ENCODE measurements around the gene LRP2BP. TPM values are rescaled to one million over a fixed set of nuclear protein-coding genes. Genes with fewer than 3 reads are reported as not detected.
"Not testable (repeated sequence)": the region's sequence is repeated elsewhere in the genome, so short reads cannot be mapped to it uniquely, and the experiment has no call there.

LRP2BP gene
- total and polyA plus RNA-seq, 8 donors: 0.47 to 6.4 (median 5.7) TPM

- H3K9me3 ChIP-seq: peaks cover 0 to 5% of the 10 kb centered on the region in 2 donors
- intact Hi-C loops (cut with DNase I): no loop called here
- H3K27ac ChIP-seq: no peak overlapping the region
- no peaks in the 10 kb centered on the region for H3K27me3 ChIP-seq
- no peaks in the 10 kb centered on the region for H3K4me1 ChIP-seq
- TF ChIP-seq CTCF (IDR thresholded peaks at IDR 0.05): no peak
- no peak overlapping the region for H3K4me3 ChIP-seq
- H3K36me3 ChIP-seq: peaks cover 0 to 14% of the 10 kb centered on the region in 2 donors
- DNase-seq (no peak), ATAC-seq (no peak)
Observed at GRCh38 chr4:185334326-185334725, 61.4 kb downstream of the LRP2BP start.

GRCh38 chr4:185332575-185333464 lies 62.9 kb downstream of the LRP2BP start:
- no peak for ATAC-seq

GRCh38 chr4:185329879-185330510 lies 65.7 kb downstream of the LRP2BP start:
- H3K9me3 ChIP-seq; H3K4me3 ChIP-seq; H3K4me1 ChIP-seq; intact Hi-C loops (cut with DNase I); H3K27ac ChIP-seq; ATAC-seq; H3K36me3 ChIP-seq; H3K27me3 ChIP-seq; DNase-seq: not testable (repeated sequence)

More at GRCh38 chr4:185332575-185333464, 62.9 kb downstream of the LRP2BP start:
- no peak for DNase-seq
- H3K27me3 ChIP-seq: no peaks in the 10 kb centered on the region
- H3K27ac ChIP-seq: no peak overlapping the region
- intact Hi-C loops (cut with DNase I): no loop called here
- H3K9me3 ChIP-seq: no peaks in the 10 kb centered on the region
- H3K4me3 ChIP-seq: no peak overlapping the region
- TF ChIP-seq CTCF (IDR thresholded peaks at IDR 0.05): no peak
- H3K4me1 ChIP-seq: no peaks in the 10 kb centered on the region
- peaks cover 0 to 6% of the 10 kb centered on the region in 2 donors for H3K36me3 ChIP-seq

- intact Hi-C loops (cut with DNase I): no loop called here
- Histone ChIP-seq H3K27me3 (no peaks in the 10 kb centered on the region), H3K36me3 (peaks cover 0 to 6% of the 10 kb centered on the region in 2 donors), H3K27ac (no peak overlapping the region), H3K4me1 (no peaks in the 10 kb centered on the region), H3K9me3 (no peaks in the 10 kb centered on the region), H3K4me3 (no peak overlapping the region)
- DNase-seq (no peak), ATAC-seq (no peak)
- TF ChIP-seq CTCF (IDR thresholded peaks at IDR 0.05): no peak
Observed at GRCh38 chr4:185328586-185328985, 67.1 kb downstream of the LRP2BP start.

- H3K4me3 ChIP-seq; ATAC-seq; H3K27ac ChIP-seq; DNase-seq; H3K9me3 ChIP-seq; H3K4me1 ChIP-seq; H3K27me3 ChIP-seq; intact Hi-C loops (cut with DNase I): not testable (repeated sequence)
- H3K36me3 ChIP-seq: peaks cover 0 to 15% of the 10 kb centered on the region in 2 donors
Observed at GRCh38 chr4:185325721-185326120, 70.0 kb downstream of the LRP2BP start.

- H3K4me1 ChIP-seq; H3K27me3 ChIP-seq; DNase-seq; H3K9me3 ChIP-seq; ATAC-seq; intact Hi-C loops (cut with DNase I); H3K27ac ChIP-seq; H3K4me3 ChIP-seq: not testable (repeated sequence)
- peaks cover 0 to 25% of the 10 kb centered on the region in 2 donors for H3K36me3 ChIP-seq
Observed at GRCh38 chr4:185324361-185324760, 71.4 kb downstream of the LRP2BP start.

All from left lung (tissue), 10 donors.